Measurements from ENCODE around the gene MTA3. TPM values are rescaled to one million over a fixed set of nuclear protein-coding genes. Genes with fewer than 3 reads are reported as not detected.
"Not testable (repeated sequence)": the region's sequence is repeated elsewhere in the genome, so short reads cannot be mapped to it uniquely, and the experiment has no call there.

MTA3 gene
- total RNA-seq, 2 experiments from 2014 or later: 27.0 to 30.9 TPM

GRCh38 chr2:42558827-42559226, 9.6 kb upstream of the MTA3 start:
- Histone ChIP-seq H3K36me3 (ENCODE audit: insufficient read depth, low read length) (no peaks in the 10 kb centered on the region), H3K27ac (ENCODE audit: low read depth in 1 of 2, low read length in 2 of 2) (no peak overlapping the region), H3K4me3 (ENCODE audit: low read length) (no peak overlapping the region), H3K4me1 (ENCODE audit: insufficient read depth, low read length) (no peaks in the 10 kb centered on the region), H3K27me3 (ENCODE audit: control insufficient read depth in 1 of 2, insufficient read depth in 2 of 2, low read length in 2 of 2) (no peaks in the 10 kb centered on the region), H3K9me3 (ENCODE audit: control insufficient read depth in 1 of 2, insufficient read depth in 1 of 2, low read length in 2 of 2) (no peaks in the 10 kb centered on the region)
- CTCF ChIA-PET: no interaction called here
- TF ChIP-seq CTCF (IDR thresholded peaks at IDR 0.05): no peak
- Mint-ChIP-seq H3K27ac (no peak overlapping the region), H3K36me3 (ENCODE audit: low read depth) (no peaks in the 10 kb centered on the region), H3K9me3 (no peaks in the 10 kb centered on the region), H3K4me1 (ENCODE audit: low read depth) (no peaks in the 10 kb centered on the region), H3K4me3 (no peak overlapping the region), H3K27me3 (no peaks in the 10 kb centered on the region)
- POLR2A ChIA-PET: no interaction called here
- ATAC-seq (ENCODE audit: poor library complexity) (no peak), DNase-seq (no peak)
- intact Hi-C loops (cut with DNase I, micrococcal nuclease): no loop called here

- H3K9me3 ChIP-seq (ENCODE audit: control insufficient read depth in 1 of 2, insufficient read depth in 1 of 2, low read length in 2 of 2); H3K27ac Mint-ChIP-seq; H3K4me3 Mint-ChIP-seq; H3K4me1 ChIP-seq (ENCODE audit: insufficient read depth, low read length); POLR2A ChIA-PET; H3K9me3 Mint-ChIP-seq; DNase-seq; ATAC-seq (ENCODE audit: poor library complexity); H3K27me3 Mint-ChIP-seq; H3K4me1 Mint-ChIP-seq (ENCODE audit: low read depth); H3K4me3 ChIP-seq (ENCODE audit: low read length); H3K27ac ChIP-seq (ENCODE audit: low read depth in 1 of 2, low read length in 2 of 2); H3K36me3 Mint-ChIP-seq (ENCODE audit: low read depth); H3K36me3 ChIP-seq (ENCODE audit: insufficient read depth, low read length); H3K27me3 ChIP-seq (ENCODE audit: control insufficient read depth in 1 of 2, insufficient read depth in 2 of 2, low read length in 2 of 2): not testable (repeated sequence)
- CTCF ChIA-PET: interaction anchor here (1.3 kb wide), 1 partner anchor 61 kb away, joined by 3 read pairs; no protein-coding TSS in a partner anchor
- intact Hi-C loops (cut with DNase I, micrococcal nuclease): loop anchor here in 1 of 2 experiments (10.0 kb wide), 1 partner anchor 65 kb away; the partner anchor contains the start of gene KCNG3
These were observed 8.3 kb upstream of the MTA3 start for GRCh38 chr2:42560133-42560532.

GRCh38 chr2:42560899-42561298, 7.5 kb upstream of the MTA3 start:
- DNase-seq: no peak
- POLR2A ChIA-PET: no interaction called here
- CTCF ChIA-PET: interaction anchor here (1.3 kb wide), 1 partner anchor 60 kb away, joined by 3 read pairs; no protein-coding TSS in a partner anchor
- H3K4me3 Mint-ChIP-seq: no peak overlapping the region
- no peak overlapping the region for H3K4me3 ChIP-seq (ENCODE audit: low read length)
- no peaks in the 10 kb centered on the region for H3K27me3 ChIP-seq (ENCODE audit: control insufficient read depth in 1 of 2, insufficient read depth in 2 of 2, low read length in 2 of 2)
- no peak for ATAC-seq (ENCODE audit: poor library complexity)
- no peak for TF ChIP-seq CTCF (IDR thresholded peaks at IDR 0.05)
- no peaks in the 10 kb centered on the region for H3K27me3 Mint-ChIP-seq
- H3K36me3 Mint-ChIP-seq (ENCODE audit: low read depth): no peaks in the 10 kb centered on the region
- H3K36me3 ChIP-seq (ENCODE audit: insufficient read depth, low read length): no peaks in the 10 kb centered on the region
- H3K27ac ChIP-seq (ENCODE audit: low read depth in 1 of 2, low read length in 2 of 2): no peak overlapping the region
- H3K9me3 Mint-ChIP-seq: no peaks in the 10 kb centered on the region
- H3K9me3 ChIP-seq (ENCODE audit: control insufficient read depth in 1 of 2, insufficient read depth in 1 of 2, low read length in 2 of 2): no peaks in the 10 kb centered on the region
- intact Hi-C loops (cut with DNase I, micrococcal nuclease): loop anchor here in 1 of 2 experiments (10.0 kb wide), 1 partner anchor 66 kb away; the partner anchor contains the start of gene KCNG3
- H3K4me1 ChIP-seq (ENCODE audit: insufficient read depth, low read length): no peaks in the 10 kb centered on the region
- H3K4me1 Mint-ChIP-seq (ENCODE audit: low read depth): no peaks in the 10 kb centered on the region
- no peak overlapping the region for H3K27ac Mint-ChIP-seq

- no peaks in the 10 kb centered on the region for H3K9me3 Mint-ChIP-seq
These were observed 5.8 kb upstream of the MTA3 start for GRCh38 chr2:42562474-42563144.

More at GRCh38 chr2:42562474-42563144, 5.8 kb upstream of the MTA3 start:
- H3K4me1 ChIP-seq (ENCODE audit: insufficient read depth, low read length): peaks cover under 1% of the 10 kb centered on the region
- H3K27me3 ChIP-seq (ENCODE audit: control insufficient read depth in 1 of 2, insufficient read depth in 2 of 2, low read length in 2 of 2): no peaks in the 10 kb centered on the region
- no peak overlapping the region for H3K27ac Mint-ChIP-seq
- H3K36me3 Mint-ChIP-seq (ENCODE audit: low read depth): no peaks in the 10 kb centered on the region
- no peaks in the 10 kb centered on the region for H3K9me3 ChIP-seq (ENCODE audit: control insufficient read depth in 1 of 2, insufficient read depth in 1 of 2, low read length in 2 of 2)
- ChIA-PET POLR2A (no interaction called here), CTCF (no interaction called here)
- intact Hi-C loops (cut with DNase I, micrococcal nuclease): loop anchor here in 1 of 2 experiments (10.0 kb wide), 1 partner anchor 68 kb away; the partner anchor contains the start of gene KCNG3
- no peaks in the 10 kb centered on the region for H3K27me3 Mint-ChIP-seq
- DNase-seq (no peak), ATAC-seq (ENCODE audit: poor library complexity) (no peak)
- H3K27ac ChIP-seq (ENCODE audit: low read depth in 1 of 2, low read length in 2 of 2): no peak overlapping the region
- H3K4me1 Mint-ChIP-seq (ENCODE audit: low read depth): peaks cover 17% of the 10 kb centered on the region
- no peak overlapping the region for H3K4me3 ChIP-seq (ENCODE audit: low read length)
- H3K4me3 Mint-ChIP-seq: no peak overlapping the region
- no peaks in the 10 kb centered on the region for H3K36me3 ChIP-seq (ENCODE audit: insufficient read depth, low read length)
- no peak for TF ChIP-seq CTCF (IDR thresholded peaks at IDR 0.05)
